GM19240 (cell line): ENCODE measurements around the gene CNTNAP5.

ENCODE experiments used
- DNase-seq: peaks from one replicate; pipeline ENCODE4 v3.0.0; 2011; ENCODE audit warnings: low spot score; ENCODE audit not compliant: insufficient read length

Gene CNTNAP5

DNA sequence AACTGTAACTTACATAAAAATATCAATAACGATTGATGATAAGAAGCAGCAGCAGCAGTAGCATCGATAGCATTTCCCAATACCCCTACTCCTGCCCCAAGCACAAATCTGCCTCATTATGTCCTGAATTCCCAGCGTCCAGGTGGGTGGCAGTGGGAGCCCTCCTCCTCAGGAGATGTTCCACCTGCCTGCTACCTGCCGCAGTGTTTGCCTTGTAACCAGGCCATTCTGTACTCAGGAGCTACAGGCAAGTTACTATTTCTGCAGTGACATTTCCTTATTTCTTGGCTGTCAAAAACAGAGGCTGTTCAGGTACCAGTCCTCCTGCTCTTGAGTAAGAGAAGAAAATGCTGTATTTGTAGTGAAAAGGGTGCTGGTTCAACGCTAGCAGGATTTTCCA lies 236.4 kb downstream of the CNTNAP5 start:
- DNase-seq = no peak

DNA sequence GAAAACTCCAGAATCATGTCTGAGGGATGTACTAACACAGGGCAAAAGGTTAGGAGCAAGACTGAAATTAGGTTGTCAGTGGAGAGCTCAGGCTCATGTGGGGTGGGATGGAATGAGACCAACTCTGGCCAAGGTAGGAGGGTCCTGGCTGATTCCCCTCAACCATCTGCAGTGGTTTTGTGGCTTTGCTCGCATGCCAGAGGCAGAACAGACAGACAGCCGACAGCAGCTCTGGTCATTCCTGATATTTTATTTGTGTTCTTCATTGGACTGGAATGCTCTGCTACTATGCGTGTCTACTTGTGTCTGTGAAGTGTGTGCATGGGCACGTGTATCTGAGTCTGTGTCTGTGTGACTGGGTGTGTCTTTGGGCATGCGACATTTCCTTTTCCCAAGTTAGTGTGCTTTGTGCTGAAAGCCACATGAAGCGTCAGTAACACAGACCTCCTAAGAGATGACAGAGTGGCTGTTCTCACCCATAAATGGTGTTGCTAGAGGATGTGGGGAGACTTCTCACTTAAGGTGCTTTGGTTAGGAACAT lies 239.5 kb downstream of the CNTNAP5 start:
- no peak for DNase-seq

DNA sequence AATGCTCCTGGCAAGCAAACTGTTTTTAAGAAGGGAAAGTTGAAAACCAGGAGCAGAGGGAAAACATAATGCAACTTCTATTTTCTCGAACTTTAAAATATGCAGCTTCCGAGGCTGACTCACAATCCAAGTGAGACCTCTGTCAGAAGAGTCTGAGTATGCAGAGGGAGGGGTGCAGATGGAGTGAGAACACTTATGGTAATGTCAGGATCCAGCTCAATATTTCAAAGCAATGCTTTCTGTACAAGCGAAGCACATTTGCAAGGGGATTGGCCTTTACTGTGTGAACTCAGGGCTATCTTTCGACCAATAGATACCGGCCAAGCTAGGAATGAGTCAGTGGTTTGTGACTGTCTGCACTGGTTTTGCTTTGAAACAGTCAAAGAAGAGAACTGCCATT lies 242.7 kb downstream of the CNTNAP5 start:
- no peak for DNase-seq

DNA sequence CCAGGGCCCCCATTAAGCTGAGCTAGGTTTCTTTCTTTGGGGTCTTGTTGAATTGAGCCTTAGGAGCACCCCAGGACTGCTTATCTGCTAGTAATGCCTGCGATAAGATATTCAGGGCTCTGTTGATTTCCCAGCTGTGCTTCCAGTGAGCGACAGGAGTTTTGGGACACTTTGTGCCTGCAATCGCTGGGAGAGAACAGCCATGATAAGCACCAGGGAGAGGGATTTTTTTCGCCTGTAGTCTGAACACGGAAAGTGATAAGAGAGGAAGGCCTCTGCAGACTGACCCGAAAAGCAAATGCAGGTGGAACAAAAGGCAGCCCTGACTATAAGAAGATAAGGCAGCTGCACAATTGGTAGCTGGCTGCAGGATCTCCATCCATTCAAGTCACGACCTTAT lies 244.3 kb downstream of the CNTNAP5 start:
- DNase-seq = no peak

DNA sequence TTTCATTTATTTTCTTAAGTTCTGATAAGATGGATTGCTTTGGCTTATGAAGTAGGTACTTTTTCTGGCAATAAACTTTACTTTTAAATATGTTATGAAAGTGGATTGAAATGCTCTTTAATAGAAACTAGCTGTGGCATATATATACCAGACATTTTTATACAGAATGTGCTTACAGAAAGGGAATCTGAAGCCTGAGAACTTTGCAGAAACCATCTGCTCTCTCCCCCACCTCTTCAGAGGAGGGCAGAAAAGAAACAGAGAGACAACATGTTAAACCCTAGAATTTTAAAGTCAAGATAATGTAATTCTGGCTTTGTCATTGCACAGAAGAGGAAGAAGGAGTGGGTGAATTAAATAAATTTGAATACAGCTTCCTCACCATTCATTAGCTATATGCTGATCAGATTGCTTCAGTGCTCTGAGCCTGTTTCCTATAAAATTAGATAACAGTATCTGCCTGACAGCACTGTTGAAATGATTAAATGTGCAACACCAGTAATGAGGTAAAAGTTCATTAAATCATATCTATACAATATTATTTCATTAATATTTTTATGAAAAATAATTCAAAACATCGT lies 247.3 kb downstream of the CNTNAP5 start:
- no peak for DNase-seq

DNA sequence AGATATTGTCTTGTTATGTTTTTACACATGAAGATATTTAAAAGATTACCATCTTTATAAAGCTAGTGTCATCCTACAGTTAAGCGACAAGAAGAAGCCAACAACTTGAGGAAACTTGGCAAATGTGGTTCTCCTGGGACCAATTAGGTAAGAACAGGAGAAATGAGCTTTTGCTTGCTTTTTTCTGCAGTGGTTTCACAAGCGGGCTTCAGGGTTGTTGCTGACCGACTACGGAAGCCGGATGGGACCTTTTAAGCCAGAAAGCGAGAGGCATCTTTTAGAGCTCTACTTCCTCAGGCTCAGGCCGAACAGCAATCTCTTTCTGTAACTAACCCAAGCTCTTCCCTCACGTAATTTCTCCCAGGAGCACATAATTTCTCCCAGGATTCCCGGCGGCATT lies 256.5 kb downstream of the CNTNAP5 start:
- no peak for DNase-seq

DNA sequence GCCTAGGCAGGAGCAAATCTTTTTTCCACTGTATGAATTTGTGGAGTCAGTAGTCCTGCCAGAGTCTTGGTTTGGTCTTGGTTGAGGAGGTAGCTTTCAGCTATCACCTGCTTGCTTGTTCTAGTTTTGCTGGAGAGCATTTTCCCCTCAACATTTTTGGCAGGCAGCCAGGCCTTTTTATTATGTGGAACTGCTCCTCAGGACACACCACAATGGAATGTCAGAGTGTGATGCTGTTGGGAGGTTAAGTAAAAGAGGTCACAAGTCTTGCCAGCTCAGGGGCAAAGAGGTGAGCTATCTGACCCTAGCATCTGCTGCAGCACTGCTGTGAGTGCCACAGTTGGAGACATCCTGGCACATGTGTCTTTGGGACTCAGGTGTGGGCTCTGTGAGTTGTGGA lies 258.0 kb downstream of the CNTNAP5 start:
- no peak for DNase-seq

DNA sequence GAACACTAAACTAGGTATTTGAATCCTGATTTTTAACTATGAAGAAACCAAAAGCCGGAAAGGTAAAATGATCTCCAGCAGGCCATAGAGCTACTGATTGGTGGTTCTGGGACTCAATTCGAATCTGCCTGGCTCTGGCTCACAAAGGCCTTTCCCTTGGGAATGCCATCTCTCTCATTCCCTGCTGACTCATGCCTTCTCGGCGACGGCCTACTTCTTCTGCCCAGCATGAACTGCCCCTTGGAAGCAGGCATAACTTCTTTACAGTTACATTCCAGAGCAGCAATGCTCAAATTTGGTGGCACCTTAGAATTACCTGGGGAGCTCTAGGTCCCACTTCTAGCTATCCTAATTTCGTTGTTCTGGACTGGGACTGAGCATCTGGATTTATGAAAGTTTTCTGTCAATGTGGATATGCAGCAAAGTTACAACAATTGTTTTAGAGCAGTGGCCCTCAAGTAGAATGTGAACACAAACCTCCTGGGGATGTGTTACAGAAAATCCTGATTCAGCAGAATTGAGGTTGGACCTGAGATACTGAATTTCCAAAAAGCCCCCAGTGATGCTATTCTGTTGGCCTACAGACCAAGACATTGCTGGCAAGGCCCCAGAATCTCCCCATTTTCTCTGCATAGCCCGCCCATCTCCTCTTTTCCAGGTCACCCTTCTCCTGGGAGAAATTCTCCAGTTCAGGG lies 261.1 kb downstream of the CNTNAP5 start:
- DNase-seq = no peak

DNA sequence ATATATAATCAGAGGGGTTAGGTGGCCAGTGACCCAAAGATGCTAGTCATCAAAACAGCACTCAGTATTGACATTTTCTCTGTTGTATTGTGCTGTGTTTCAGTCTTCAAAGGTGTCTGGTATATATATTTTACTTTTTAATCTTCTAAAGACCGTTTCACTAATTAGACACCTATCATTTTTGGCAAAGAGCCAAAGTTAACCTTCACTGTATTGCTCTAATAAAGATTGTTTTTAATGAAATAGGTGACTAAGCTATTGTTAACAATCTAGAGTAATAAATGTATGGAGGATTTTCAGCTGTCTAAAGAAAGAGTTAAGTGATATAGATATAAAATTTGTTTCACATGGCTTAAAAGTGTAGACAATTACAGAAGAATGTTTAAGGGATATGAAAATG lies 264.0 kb downstream of the CNTNAP5 start:
- no peak for DNase-seq

DNA sequence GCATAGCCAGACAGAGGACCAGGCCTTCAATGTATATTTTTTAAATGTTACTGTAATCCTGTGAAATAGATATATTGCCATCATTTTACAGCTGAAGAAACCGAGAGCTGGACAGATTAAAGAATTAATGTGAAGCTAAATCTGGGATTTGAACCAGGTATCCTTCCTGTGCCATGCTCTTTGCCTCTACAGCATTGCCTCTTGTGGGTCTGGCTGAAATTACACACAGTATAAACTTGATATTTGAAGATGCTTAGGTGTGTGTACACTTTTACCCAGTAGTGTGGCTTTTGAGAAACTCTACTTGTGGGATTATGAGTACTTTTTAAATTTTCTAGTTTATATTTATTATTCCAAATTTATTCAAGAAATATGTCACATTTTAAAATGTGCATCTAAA lies 264.5 kb downstream of the CNTNAP5 start:
- DNase-seq = no peak

DNA sequence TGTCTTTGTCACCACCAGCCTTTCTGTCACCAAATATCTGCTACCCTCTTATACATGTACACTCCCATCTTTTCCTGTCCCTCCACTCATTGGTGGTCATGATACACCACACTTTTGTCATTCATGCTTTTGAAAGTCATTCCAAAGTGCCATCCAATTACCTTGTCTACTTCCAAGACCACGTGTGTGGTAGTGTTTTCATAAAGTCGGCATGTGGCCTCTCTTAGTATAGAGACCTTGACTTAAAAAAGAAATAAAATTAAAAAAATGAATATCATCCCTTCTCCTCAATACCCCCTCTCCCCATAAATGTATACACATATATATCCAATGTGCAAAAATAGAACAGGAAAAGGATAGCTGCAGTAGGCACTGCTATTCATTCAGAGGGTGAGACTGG lies 271.4 kb downstream of the CNTNAP5 start:
- no peak for DNase-seq

DNA sequence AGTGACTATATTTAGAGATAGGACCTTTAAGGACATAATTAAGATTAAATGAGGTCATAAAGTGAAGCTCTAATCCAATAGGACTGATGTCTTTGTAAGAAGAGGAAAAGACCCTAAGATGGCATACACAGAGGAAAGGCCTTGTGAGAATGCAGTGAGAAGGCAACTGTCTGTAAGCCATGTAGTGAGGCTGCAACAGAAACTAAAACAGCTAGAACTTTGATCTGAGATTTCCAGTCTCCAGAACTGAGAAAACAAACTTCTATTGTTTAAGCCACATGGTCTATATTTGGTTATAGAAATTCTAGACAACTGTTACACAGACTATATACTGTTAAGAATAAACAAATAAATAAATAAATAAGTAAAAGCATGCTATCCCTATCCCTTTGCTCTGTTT lies 276.8 kb downstream of the CNTNAP5 start:
- no peak for DNase-seq

DNA sequence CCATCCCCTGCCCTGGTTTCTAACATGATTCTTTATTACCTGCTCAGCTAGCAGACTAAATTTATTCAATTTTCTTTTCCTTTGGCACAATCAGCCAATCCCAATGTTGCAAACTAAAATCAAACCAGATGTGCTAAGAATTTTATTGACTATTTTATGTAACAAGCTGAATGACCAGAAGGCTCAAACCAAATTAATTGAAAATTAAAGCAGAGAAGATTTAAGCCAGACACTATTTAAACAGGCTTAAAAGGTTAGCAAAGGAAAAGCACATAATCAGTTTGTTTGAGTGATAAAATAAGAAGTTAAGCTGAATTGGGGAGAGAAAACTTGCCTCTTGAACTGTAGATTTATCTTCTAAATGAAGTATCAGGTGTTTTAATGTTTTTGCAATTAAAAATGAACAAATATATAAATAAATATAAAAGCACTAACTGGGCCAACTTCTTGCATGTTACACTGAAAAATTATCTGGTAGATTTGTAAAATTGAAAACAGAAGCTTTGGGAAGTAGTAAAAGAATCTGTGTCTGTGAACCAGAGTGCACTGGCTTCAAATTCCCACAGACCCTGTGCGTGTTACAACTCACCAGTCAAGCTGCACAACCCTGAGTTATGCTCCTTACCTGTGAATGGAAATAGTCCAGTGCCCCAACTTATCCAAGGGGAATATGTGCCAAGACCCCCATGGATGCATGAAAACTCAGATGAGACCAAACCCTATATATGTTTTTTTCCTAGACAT lies 283.4 kb downstream of the CNTNAP5 start:
- DNase-seq = no peak

DNA sequence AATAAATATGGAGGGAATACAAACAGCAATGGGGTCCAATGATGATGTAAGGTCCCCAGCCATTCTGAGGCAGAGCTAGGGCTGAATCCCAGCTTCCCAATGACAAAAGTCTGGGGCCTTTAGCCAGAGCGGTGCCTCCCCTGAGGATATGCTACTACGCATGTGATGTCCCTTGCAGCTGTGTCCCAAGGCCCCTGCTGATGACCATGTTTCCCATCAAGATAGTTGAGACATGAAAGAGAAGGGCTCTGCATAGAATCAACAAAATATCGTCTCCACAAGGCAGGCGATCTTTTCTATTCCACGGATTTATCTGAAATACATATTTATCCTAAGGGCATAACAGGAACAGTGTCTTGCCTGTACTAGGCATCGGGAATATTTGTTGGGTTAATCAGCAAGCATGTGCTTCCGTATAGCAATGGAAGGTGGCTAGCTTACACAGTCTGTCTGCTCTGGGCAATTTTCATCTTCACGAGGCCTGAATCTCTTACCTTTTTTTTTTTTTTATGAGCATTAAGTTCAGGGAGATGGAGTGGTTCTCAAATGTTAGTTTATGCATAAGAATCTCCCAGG lies 284.6 kb downstream of the CNTNAP5 start:
- no peak for DNase-seq

DNA sequence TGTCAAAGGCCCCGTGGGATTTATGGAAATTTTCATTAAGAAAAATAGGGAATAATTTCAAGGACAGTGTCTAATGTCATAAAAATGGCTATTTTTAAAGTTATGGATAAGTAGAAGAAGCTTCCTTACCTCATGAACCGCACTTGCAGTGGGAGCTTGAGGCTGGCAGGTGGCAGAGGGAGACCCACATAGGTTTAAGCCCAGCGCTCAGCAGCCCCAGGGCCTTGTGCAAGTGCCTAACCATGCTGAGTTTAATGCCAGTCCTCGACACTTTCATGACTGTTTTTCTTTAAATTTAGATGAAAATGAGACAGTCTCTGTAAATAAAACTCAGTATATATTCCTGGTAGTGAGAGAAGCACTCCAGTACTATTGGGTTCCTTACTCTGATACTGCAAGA lies 285.6 kb downstream of the CNTNAP5 start:
- DNase-seq = no peak

DNA sequence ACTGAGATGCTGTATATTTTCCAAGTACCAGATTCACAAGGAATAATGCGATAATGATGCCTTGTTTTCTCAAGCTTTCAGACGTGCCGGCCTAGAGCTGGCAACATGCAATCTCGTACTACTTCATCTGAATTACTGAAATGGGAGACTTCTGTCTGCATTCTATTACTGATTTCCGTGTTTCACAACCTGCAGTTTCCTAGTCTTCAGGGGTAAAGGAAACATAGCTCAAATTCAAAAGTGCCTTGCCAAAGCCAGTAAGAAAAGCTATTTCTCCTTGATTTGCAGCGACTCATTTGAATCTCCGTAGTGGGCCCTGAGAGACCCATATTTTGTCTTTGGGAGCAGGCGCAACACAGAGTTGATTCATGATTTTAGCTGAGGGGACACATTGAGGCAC lies 289.0 kb downstream of the CNTNAP5 start:
- no peak for DNase-seq

DNA sequence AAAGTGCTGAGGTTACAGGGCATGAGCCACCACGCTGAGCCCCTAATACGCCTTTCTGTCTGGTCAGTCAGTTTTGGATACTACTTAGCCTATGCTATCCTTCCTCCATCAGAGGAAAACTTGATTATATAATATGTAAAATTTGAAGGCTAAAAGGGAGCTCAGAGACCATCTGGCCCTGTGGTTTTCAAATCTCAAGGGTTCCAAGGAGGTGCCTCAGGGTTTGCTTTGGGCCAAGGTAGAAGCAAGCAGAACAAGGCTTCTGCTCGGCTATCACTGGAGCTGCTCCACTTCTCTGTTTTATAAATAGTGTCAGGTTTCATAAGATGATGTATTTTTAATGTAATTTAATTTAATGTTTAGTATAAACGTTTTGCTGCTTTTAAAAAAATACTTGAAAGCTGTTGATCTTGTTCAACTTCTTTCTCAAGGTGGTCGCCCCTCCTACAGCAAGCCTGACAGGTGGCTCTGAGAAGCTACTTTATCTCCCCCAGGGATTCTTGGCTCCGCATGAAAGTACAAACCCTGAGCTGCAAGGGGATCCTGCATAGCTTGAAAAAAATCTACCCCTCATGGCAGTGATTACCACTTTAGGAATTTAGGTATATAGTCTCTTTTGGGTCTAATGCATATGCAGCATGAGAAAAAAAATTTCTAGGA lies 290.3 kb downstream of the CNTNAP5 start:
- DNase-seq = no peak

DNA sequence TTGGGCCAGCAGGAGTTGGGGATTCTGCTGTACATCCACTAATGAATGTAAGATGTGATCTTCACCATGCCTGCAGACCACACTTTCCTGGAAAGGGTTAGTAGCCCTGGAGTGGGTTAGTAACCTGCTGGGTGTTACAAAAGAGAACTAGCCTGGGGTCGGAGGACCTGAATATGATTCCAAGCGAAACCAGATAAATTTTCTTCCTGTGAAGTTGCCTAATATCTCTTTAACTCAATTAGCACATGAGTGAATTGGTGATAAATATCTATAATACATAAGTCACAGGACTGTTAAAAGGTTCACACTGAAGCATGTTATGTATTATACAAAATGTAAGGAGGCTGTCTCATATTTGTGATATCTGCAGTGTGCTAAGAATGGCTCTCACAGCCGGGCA lies 291.0 kb downstream of the CNTNAP5 start:
- no peak for DNase-seq

DNA sequence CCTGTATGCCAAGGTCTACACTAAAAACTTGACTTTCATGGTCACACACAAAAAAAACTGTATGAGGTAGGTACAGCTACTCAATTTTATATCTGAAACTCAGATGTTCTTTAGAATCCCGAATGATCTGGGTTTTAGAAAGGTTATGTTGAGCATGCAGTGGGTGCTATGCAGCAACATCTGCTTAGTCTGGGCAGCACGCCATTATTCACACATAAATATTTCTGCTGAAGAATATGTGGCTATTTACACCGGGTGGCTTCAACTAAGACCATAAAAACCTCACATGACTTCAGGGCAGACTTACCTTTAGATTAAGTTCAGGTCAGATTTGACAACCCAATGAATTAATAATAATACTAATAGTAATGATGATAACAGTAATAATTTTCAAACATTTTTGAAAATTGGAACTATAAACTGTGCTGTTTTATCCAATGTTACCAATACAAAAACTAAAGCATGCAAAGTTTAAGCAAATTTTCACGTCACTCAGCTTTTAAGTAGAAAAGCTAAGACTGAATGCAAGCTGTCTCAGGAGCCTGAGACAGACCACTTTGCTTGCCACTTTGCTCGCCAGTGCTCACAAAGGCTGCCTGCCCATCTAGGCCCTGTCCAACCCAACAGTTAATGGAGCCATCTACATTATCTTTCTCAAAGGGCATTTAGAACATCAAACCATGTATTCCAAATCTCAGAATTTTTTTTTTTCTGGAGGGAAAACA lies 292.0 kb downstream of the CNTNAP5 start:
- no peak for DNase-seq

DNA sequence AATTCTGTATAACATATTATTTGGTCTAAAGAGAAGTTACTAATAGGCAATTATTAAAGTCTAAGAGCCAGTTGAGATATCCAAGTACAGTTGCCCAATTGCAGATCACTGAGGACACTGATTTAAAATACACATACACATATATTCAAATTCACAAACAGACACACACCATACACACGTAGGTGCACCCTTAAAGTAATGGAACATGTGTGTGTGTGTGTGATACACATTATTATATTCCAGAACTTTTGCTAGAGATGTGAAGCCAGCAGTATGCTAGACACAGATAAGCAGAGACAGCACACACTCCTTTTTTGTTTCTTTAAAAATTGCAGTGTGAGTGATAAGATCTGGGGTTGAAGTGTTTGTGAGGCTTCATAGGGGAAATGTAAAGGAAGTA lies 292.5 kb downstream of the CNTNAP5 start:
- no peak for DNase-seq

DNA sequence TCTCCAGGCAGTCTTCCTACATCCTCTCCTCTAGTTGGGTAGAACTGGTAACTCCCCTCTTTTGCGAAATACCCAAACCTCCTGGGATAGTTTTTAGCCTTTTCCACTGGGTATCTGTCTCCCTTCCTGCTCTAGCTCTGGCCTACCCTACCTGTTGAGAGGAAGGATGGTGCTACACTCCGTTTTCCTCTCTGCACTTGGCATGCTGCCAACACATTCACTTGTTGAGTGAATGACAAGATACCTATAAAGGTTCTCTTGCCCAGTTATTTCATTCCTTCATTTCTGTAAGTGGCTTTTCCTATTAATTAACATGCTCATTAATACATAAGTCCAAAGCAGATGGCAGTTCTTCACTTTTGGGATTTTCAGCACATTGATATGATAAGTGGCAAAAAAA lies 293.8 kb downstream of the CNTNAP5 start:
- DNase-seq = no peak
